ENCODE data around the gene EVX2. TPM values are rescaled to one million over a fixed set of nuclear protein-coding genes. Genes with fewer than 3 reads are reported as not detected.

Gene EVX2
- total and polyA plus RNA-seq, 9 of the 15 experiments (the other 6 are each of a cell fraction or from before 2014, with no cell fraction given), result not detected

DNA sequence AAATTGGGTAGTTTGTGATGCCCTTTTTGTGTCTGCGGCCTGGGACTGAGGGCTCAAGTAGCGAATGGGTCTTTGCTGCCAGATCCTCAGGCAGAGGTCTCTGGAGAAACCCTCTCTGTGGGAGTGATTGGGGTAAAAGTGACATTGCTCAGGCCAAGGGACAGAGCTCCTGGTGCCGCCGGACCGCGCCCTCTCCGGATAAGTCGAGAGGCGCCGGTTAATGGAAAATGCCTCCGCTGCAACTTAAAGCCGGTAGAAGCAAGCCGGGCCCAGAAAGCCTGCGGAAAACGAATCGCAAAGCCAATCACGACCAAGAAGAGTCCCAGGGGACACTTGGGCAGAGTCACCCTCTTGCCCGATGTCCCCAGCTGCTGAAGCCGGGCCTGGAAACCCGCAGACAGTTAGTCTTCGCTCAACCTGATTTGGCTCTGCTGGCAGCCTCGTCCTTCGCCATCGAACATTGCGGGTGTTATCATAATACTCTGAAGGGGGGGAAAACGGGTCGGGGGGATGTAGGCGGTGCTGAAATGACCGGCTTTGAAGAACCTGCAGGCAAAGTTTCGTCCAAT lies 15.5 kb upstream of the EVX2 start:
- Histone ChIP-seq H3K9me3 (replicated peaks; ENCODE audit: control insufficient read depth, insufficient read depth, low read depth, low read length) (no peaks in the 10 kb centered on the region), H3K9me1 (ENCODE audit: control insufficient read depth, insufficient read depth, low read length) (no peaks in the 10 kb centered on the region), H3K4me2 (ENCODE audit: insufficient read depth, low read length) (no peak overlapping the region), H3K79me2 (ENCODE audit: control insufficient read depth, insufficient read depth, low read length) (no peaks in the 10 kb centered on the region), H3K36me3 (ENCODE audit: control insufficient read depth, insufficient read depth, low read length) (no peaks in the 10 kb centered on the region), H2AFZ (ENCODE audit: low read depth, low read length) (no peak overlapping the region), H3K27ac (ENCODE audit: extremely low read depth, low read depth, low read length) (no peak overlapping the region), H3K27me3 (ENCODE audit: control insufficient read depth in 2 of 2, insufficient read depth in 2 of 2, low read length in 2 of 2) (peaks cover 77 to 82% of the 10 kb centered on the region in 2 experiments), H3K4me1 (replicated peaks in 1 of 2; ENCODE audit: control insufficient read depth in 2 of 2, insufficient read depth in 2 of 2, low read length in 2 of 2) (peaks cover 8 to 25% of the 10 kb centered on the region in 2 experiments), H3K4me3 (no peak overlapping the region), H3K9ac (ENCODE audit: insufficient read depth in 1 of 2, low read depth in 2 of 2, low read length in 2 of 2) (no peak overlapping the region), H4K20me1 (replicated peaks; ENCODE audit: control insufficient read depth, insufficient read depth, low read length) (peaks cover 14% of the 10 kb centered on the region; the same call in 1 of the 2 replicates)
- ChIA-PET POLR2A (no interaction called here), CTCF (ENCODE audit: low intra/inter-chr PET ratio) (no interaction called here)
- intact Hi-C loops (cut with micrococcal nuclease), result loop anchor here (5.0 kb wide), 4 partner anchors 222 to 1352 kb away; no protein-coding TSS in a partner anchor
- TF ChIP-seq TAF15 (IDR thresholded peaks at IDR 0.05; ENCODE audit: low read depth, low read length) (no peak), PRPF4 (IDR thresholded peaks at IDR 0.05; ENCODE audit: insufficient read depth, low read depth, low read length, poor library complexity, severe bottlenecking) (no peak), SRSF9 (IDR thresholded peaks at IDR 0.05; ENCODE audit: borderline replicate concordance, low read depth, low read length) (no peak), HDAC2 (IDR thresholded peaks at IDR 0.05) (no peak)
- TF ChIP-seq, protein P1, sequence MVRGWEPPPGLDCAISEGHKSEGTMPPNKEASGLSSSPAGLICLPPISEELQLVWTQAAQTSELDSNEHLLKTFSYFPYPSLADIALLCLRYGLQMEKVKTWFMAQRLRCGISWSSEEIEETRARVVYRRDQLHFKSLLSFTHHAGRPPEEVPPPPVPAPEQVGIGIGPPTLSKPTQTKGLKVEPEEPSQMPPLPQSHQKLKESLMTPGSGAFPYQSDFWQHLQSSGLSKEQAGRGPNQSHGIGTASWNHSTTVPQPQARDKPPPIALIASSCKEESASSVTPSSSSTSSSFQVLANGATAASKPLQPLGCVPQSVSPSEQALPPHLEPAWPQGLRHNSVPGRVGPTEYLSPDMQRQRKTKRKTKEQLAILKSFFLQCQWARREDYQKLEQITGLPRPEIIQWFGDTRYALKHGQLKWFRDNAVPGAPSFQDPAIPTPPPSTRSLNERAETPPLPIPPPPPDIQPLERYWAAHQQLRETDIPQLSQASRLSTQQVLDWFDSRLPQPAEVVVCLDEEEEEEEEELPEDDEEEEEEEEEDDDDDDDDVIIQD (CRISPR knock-in tag; IDR thresholded peaks at IDR 0.05), result no peak
- TF ChIP-seq, protein P2, sequence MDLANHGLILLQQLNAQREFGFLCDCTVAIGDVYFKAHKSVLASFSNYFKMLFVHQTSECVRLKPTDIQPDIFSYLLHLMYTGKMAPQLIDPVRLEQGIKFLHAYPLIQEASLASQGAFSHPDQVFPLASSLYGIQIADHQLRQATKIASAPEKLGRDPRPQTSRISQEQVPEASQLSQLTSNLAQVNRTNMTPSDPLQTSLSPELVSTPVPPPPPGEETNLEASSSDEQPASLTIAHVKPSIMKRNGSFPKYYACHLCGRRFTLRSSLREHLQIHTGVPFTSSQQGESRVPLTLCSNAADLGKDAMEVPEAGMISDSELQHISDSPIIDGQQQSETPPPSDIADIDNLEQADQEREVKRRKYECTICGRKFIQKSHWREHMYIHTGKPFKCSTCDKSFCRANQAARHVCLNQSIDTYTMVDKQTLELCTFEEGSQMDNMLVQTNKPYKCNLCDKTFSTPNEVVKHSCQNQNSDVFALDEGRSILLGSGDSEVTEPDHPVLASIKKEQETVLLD (IDR thresholded peaks at IDR 0.05), result no peak
- no peak for ATAC-seq
- no peak for DNase-seq (ENCODE audit: extremely low read depth in 1 of 4, low spot score in 3 of 4)
- no peak for FAIRE-seq
- BruUV-seq (replicated peaks), result no TSS peak
- in situ Hi-C loops (cut with MboI), result loop anchor here (5.0 to 25.0 kb wide), 2 partner anchors 737 to 1062 kb away; no protein-coding TSS in a partner anchor
- 33% methylated on average over 30 of the region's 30 CpGs for WGBS (ENCODE audit: insufficient coverage, low coverage, missing lambda C conversion rate)
